Stimulated activated CD4-positive, alpha-beta T cell treated with anti-CD3 and anti-CD28 coated beads, Interleukin-4, amount 100 ng/mL, for 4 hours (primary cell): ENCODE results near the gene VWA1.

ENCODE experiments used
- DNase-seq, 2 experiments: peaks; one replicate each; pipeline ENCODE4 v3.0.0-alpha.2; 2020

VWA1 gene

GRCh38 chr1:1490633-1491230 is 55.2 kb downstream of the VWA1 start:
- DNase-seq: no peak

- no peak for DNase-seq
These were observed 56.1 kb downstream of the VWA1 start for GRCh38 chr1:1491601-1492000.
